SK-N-MC (cell line): Measurements from ENCODE around the gene TBC1D14.

Experiments
- EZH2 ChIP-seq: fragments of 200-600 bp; sonication (generic); IDR thresholded peaks from one replicate; pipeline ENCODE4 v1.6.1; 2017; ENCODE audit warnings: antibody characterized with exemption
- FOXP2 ChIP-seq: optimal IDR thresholded peaks from 2 replicates; pipeline ENCODE3; 2011; ENCODE audit warnings: mild to moderate bottlenecking, moderate library complexity; ENCODE audit not compliant: insufficient read depth; ENCODE audit errors: extremely low read length, control extremely low read depth
- POLR2AphosphoS5 ChIP-seq: IDR thresholded peaks from 2 replicates; pipeline ENCODE4 v1.6.1; 2012; ENCODE audit warnings: mild to moderate bottlenecking, low read depth, low read length, borderline replicate concordance

DNA sequence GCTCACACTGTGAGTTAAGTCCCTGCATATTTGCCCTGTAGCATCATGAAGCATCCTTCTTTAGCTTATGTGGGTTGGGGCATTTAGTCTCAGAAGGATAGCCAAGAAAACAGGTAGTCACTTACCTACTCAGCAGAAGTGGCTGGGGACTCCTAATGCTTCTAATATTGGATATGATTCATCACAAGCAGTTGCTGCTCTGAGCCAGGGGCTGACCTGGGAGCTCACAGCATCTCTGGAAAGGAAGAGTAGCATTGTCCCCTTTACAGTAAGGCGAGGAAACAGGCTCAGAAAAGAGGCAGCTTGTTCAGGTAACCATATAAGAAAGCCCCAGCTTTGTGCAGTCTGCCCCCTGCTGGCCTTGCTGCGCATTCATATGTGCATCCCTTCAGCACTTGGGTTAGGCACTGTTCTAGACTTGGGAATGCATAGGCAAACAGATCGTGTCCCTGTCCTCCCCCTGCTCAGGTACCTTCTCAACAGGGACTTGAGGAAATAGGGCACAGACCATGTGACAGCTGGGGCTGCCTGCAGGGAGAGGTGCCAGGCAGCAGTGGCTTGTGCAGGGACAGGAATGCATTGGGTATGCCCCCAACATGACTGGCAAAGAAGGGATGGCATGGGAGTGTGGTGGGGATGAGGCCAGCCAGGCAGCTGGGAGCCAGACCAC, 35.7 kb upstream of the TBC1D14 start:
- TF ChIP-seq EZH2 = no peak
- no peak for TF ChIP-seq POLR2AphosphoS5
- no peak for TF ChIP-seq FOXP2
